A549 (cell line): ENCODE data around the gene MCAM. TPM values are rescaled to one million over a fixed set of nuclear protein-coding genes. Genes with fewer than 3 reads are reported as not detected.

ENCODE experiments used
- ATAC-seq, 2 experiments: fragments of 200-7000 bp in 1 of 2; fragments of >200 bp in 1 of 2; cut with Nextera tagmentation in 1 of 2; cut with Tn5 transposase in 1 of 2; 3 replicates each; pipeline versions ENCODE4 v1.8.0 to v1.9.1; 2018 to 2020; ENCODE audit warnings: mild to moderate bottlenecking in 1 of 2, moderate library complexity in 1 of 2
- CTCF ChIA-PET: fragments of 300-600 bp; sonication (Branson Sonifier 250); formaldehyde crosslinking; extraction: SDS; loops from one replicate; lab custom pipeline; 2021; ENCODE audit warnings: antibody characterized with exemption, inconsistent platforms; lab: Yijun Ruan, JAX
- POLR2A ChIA-PET: fragments of 350-600 bp; formaldehyde crosslinking; extraction: SDS; loops from one replicate; lab custom pipeline; 2021; ENCODE audit warnings: antibody characterized with exemption, inconsistent platforms; lab: Yijun Ruan, JAX
- DNase-seq, 2 experiments: peaks; one replicate each; pipeline versions ENCODE4 v3.0.0 to v3.0.0-alpha.2; 2011 to 2016; ENCODE audit warnings: low read depth in 1 of 2, low spot score in 1 of 2
- FAIRE-seq: peaks from 2 replicates; lab custom pipeline; 2011; peaks lifted over from hg19 to GRCh38; lab: Jason Lieb, UNC
- H3K27ac ChIP-seq, 2 experiments: fragments of >200 bp; sonication (Bioruptor Twin); formaldehyde crosslinking; 3 replicates each; pipeline ENCODE4 v1.5.1; 2016 to 2017
- H3K4me1 ChIP-seq: fragments of >200 bp; sonication (Bioruptor Twin); formaldehyde crosslinking; 3 replicates; pipeline ENCODE4 v1.6.1; 2016
- H3K4me2 ChIP-seq: fragments of >200 bp; sonication (Bioruptor Twin); formaldehyde crosslinking; 3 replicates; pipeline ENCODE4 v1.6.1; 2016
- H3K4me3 ChIP-seq: fragments of >200 bp; sonication (Bioruptor Twin); formaldehyde crosslinking; 3 replicates; pipeline ENCODE4 v1.5.1; 2016
- H3K9me3 ChIP-seq: fragments of >200 bp; sonication (Bioruptor Twin); formaldehyde crosslinking; 3 replicates; pipeline ENCODE4 v1.6.1; 2016
- BHLHE40 ChIP-seq: IDR thresholded peaks from 2 replicates; pipeline ENCODE4 v1.6.1; 2012; ENCODE audit warnings: low read depth, low read length, inconsistent platforms
- CBX2 ChIP-seq: fragments of 200-600 bp; sonication (generic); IDR thresholded peaks from 2 replicates; pipeline ENCODE4 v1.6.1; 2016; ENCODE audit warnings: low read depth, mild to moderate bottlenecking, borderline replicate concordance
- CBX8 ChIP-seq: fragments of 200-600 bp; sonication (generic); IDR thresholded peaks from 2 replicates; pipeline ENCODE4 v1.6.1; 2016
- EHF ChIP-seq: fragments of 250-450 bp; sonication (Bioruptor Pico); IDR thresholded peaks from 2 replicates; pipeline ENCODE4 v1.5.0; 2020; ENCODE audit warnings: mild to moderate bottlenecking
- EHMT2 ChIP-seq: fragments of 200-600 bp; sonication (generic); IDR thresholded peaks from 2 replicates; pipeline ENCODE4 v1.6.1; 2016; ENCODE audit warnings: antibody characterized with exemption, low read depth, mild to moderate bottlenecking, moderate library complexity
- EP300 ChIP-seq, 2 experiments: fragments of >200 bp; sonication (Bioruptor Twin); formaldehyde crosslinking; IDR thresholded peaks; 2 replicates in 1 of 2; 3 replicates in 1 of 2; pipeline ENCODE4 v1.6.1; 2016 to 2017
- ESRRA ChIP-seq: fragments of 150-350 bp; IDR thresholded peaks from 2 replicates; pipeline ENCODE4 v1.6.1; 2014; ENCODE audit warnings: mild to moderate bottlenecking, low read length, borderline replicate concordance
- FOSB ChIP-seq: fragments of 250-450 bp; sonication (Bioruptor Pico); IDR thresholded peaks from 2 replicates; pipeline ENCODE4 v1.5.0; 2020; ENCODE audit warnings: mild to moderate bottlenecking, moderate library complexity
- FOXS1 ChIP-seq: fragments of 250-450 bp; sonication (Bioruptor Pico); IDR thresholded peaks from 2 replicates; pipeline ENCODE4 v1.5.0; 2020; ENCODE audit warnings: mild to moderate bottlenecking, moderate library complexity
- GATA3 ChIP-seq: IDR thresholded peaks from 2 replicates; pipeline ENCODE4 v1.6.1; 2012; ENCODE audit warnings: borderline replicate concordance
- HES2 ChIP-seq: fragments of >200 bp; sonication (Bioruptor Twin); formaldehyde crosslinking; IDR thresholded peaks from 2 replicates; pipeline ENCODE4 v1.6.1; 2016
- HOXB13 ChIP-seq: fragments of 250-450 bp; sonication (Bioruptor Pico); IDR thresholded peaks from 2 replicates; pipeline ENCODE4 v1.5.0; 2020; ENCODE audit warnings: low read depth, mild to moderate bottlenecking, moderate library complexity
- KDM1A ChIP-seq: fragments of 200-600 bp; sonication (generic); IDR thresholded peaks from 2 replicates; pipeline ENCODE4 v1.6.1; 2016; ENCODE audit warnings: low read depth, mild to moderate bottlenecking
- KDM5A ChIP-seq: fragments of 200-600 bp; sonication (generic); IDR thresholded peaks from 2 replicates; pipeline ENCODE4 v1.6.1; 2016; ENCODE audit warnings: antibody characterized with exemption, mild to moderate bottlenecking
- MAFK ChIP-seq: fragments of 450-650 bp; IDR thresholded peaks from 2 replicates; pipeline ENCODE4 v1.6.1; 2014; ENCODE audit not compliant: partially characterized antibody
- MAZ ChIP-seq: fragments of 150-350 bp; IDR thresholded peaks from 2 replicates; pipeline ENCODE4 v1.6.1; 2014; ENCODE audit warnings: antibody characterized with exemption, low read depth, low read length, borderline replicate concordance
- MYC ChIP-seq: IDR thresholded peaks from 2 replicates; pipeline ENCODE4 v1.6.1; 2012; ENCODE audit warnings: mild to moderate bottlenecking, inconsistent platforms, low read length, improper control_type of control experiment, borderline replicate concordance
- NFE2L2 ChIP-seq: fragments of 150-350 bp; conservative IDR thresholded peaks from 2 replicates; pipeline ENCODE4 v1.6.1; 2014; ENCODE audit warnings: low read length
- NR3C1 ChIP-seq: fragments of >200 bp; sonication (Bioruptor Twin); formaldehyde crosslinking; IDR thresholded peaks from 3 replicates; pipeline ENCODE4 v1.6.1; 2017
- PBX3 ChIP-seq: IDR thresholded peaks from 2 replicates; pipeline ENCODE4 v1.6.1; 2012
- POLR2A ChIP-seq: IDR thresholded peaks from 2 replicates; pipeline ENCODE4 v1.6.1; 2012; ENCODE audit warnings: mild to moderate bottlenecking, low read length
- RARB ChIP-seq: fragments of 250-450 bp; sonication (Bioruptor Pico); IDR thresholded peaks from 2 replicates; pipeline ENCODE4 v1.8.0; 2021; ENCODE audit warnings: mild to moderate bottlenecking, moderate library complexity
- TP53 ChIP-seq: fragments of 250-450 bp; sonication (Bioruptor Pico); IDR thresholded peaks from 2 replicates; pipeline ENCODE4 v1.5.0; 2021; ENCODE audit warnings: mild to moderate bottlenecking, moderate library complexity
- ZC3H11A ChIP-seq: fragments of 450-650 bp; IDR thresholded peaks from 2 replicates; pipeline ENCODE4 v1.6.1; 2014; ENCODE audit warnings: antibody characterized with exemption, mild to moderate bottlenecking
- ZNF302 ChIP-seq: fragments of 250-450 bp; sonication (Bioruptor Pico); IDR thresholded peaks from 2 replicates; pipeline ENCODE4 v1.9.0; 2021; ENCODE audit warnings: inconsistent platforms, mild to moderate bottlenecking, moderate library complexity
- WGBS: methylation state at CpG from one replicate; pipeline ENCODE4 v1.1.6; 2017; ENCODE audit errors: missing lambda C conversion rate; 5-methylcytosine and 5-hydroxymethylcytosine counted together
- polyA plus RNA-seq, 4 experiments: library from polyadenylated mRNA; depleted of rRNA in 3 of 4; stranded (reverse); fragments of >200 nt; fragmentation: RNase III in 1 of 4; extraction: RNeasy Plus Mini Kit Qiagen cat#74134 plus additional on column Dnase treatment in 1 of 4; gene quantifications; 2 replicates in 3 of 4; 3 replicates in 1 of 4; pipeline ENCODE4 v1.2.3, GENCODE V29; 2011 to 2017
- TF ChIP-seq, protein P1 (sequence below): fragments of 250-450 bp; sonication (Bioruptor Pico); IDR thresholded peaks from 2 replicates; pipeline ENCODE4 v1.5.0; 2021; ENCODE audit warnings: mild to moderate bottlenecking, moderate library complexity, borderline replicate concordance

Gene MCAM
- polyA plus RNA-seq, 2 of the 4 experiments (the other 2 are of a cell fraction) = 5.4 to 14.9 TPM

- TF ChIP-seq, protein P1, sequence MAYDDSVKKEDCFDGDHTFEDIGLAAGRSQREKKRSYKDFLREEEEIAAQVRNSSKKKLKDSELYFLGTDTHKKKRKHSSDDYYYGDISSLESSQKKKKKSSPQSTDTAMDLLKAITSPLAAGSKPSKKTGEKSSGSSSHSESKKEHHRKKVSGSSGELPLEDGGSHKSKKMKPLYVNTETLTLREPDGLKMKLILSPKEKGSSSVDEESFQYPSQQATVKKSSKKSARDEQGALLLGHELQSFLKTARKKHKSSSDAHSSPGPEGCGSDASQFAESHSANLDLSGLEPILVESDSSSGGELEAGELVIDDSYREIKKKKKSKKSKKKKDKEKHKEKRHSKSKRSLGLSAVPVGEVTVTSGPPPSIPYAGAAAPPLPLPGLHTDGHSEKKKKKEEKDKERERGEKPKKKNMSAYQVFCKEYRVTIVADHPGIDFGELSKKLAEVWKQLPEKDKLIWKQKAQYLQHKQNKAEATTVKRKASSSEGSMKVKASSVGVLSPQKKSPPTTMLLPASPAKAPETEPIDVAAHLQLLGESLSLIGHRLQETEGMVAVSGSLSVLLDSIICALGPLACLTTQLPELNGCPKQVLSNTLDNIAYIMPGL (CRISPR knock-in tag) = no peak
- no peak for TF ChIP-seq CBX2
- no peak for TF ChIP-seq RARB (CRISPR knock-in tag)
- TF ChIP-seq MAFK = no peak
- no peak for TF ChIP-seq ZC3H11A
- no peak for TF ChIP-seq NR3C1
- TF ChIP-seq, all 56 proteins: peak for 0
These were observed 13.7 kb downstream of the MCAM start (continued) for GRCh38 chr11:119303227-119303718.

- no peaks in the 10 kb centered on the region for H3K4me1 ChIP-seq
- no peak for TF ChIP-seq TP53 (CRISPR knock-in tag)
- no peak for TF ChIP-seq EHF (CRISPR knock-in tag)
- no peak for TF ChIP-seq KDM1A
- no peak for TF ChIP-seq MAZ
- TF ChIP-seq GATA3 = no peak
- no peak for TF ChIP-seq MAFK
- no peak for TF ChIP-seq FOSB (CRISPR knock-in tag)
- no peak for TF ChIP-seq RARB (CRISPR knock-in tag)
- TF ChIP-seq ZNF302 = no peak
- TF ChIP-seq HES2 = no peak
- no peak for TF ChIP-seq NFE2L2
- no peak for TF ChIP-seq PBX3
- no peak for TF ChIP-seq MYC
- TF ChIP-seq, all 56 proteins: peak for 0
- DNase-seq (no peak), ATAC-seq (no peak), FAIRE-seq (no peak)
- Histone ChIP-seq H3K4me2 (no peak overlapping the region), H3K9me3 (no peaks in the 10 kb centered on the region), H3K27ac (no peak overlapping the region), H3K4me3 (no peak overlapping the region)
- 95% methylated on average over 3 of the region's 3 CpGs for WGBS
- CTCF ChIA-PET = interaction anchor here (0.6 to 2.1 kb wide), 8 partner anchors 8 to 74 kb away, joined by 3 to 6 read pairs (median 5); no protein-coding TSS in a partner anchor
- POLR2A ChIA-PET = interaction anchor here (0.6 kb wide), 1 partner anchor 114 kb away, joined by 4 read pairs; no protein-coding TSS in a partner anchor
These were observed 16.5 kb downstream of the MCAM start for GRCh38 chr11:119300198-119300964.

DNA sequence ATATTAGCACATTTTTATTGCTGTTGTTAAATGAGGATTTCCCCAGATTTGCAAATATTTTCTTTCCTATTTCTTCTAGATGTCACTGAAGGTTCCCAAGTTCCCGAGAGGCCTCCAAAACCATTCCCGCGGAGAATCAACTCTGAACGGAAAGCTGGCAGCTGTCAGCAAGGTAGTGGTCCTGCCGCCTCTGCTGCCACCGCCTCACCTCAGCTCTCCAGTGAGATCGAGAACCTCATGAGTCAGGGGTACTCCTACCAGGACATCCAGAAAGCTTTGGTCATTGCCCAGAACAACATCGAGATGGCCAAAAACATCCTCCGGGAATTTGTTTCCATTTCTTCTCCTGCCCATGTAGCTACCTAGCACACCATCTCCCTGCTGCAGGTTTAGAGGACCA is 17.5 kb downstream of the MCAM start:
- POLR2A ChIA-PET = no interaction called here
- CTCF ChIA-PET = interaction anchor here (1.5 kb wide), 1 partner anchor 25 kb away, joined by 6 read pairs; no protein-coding TSS in a partner anchor

More for the DNA sequence above, 17.5 kb downstream of the MCAM start:
- H3K4me1 ChIP-seq = no peaks in the 10 kb centered on the region
- H3K4me2 ChIP-seq = no peak overlapping the region
- DNase-seq (no peak), FAIRE-seq (no peak), ATAC-seq (no peak)
- no peaks in the 10 kb centered on the region for H3K9me3 ChIP-seq
- 100% methylated on average over 9 of the region's 9 CpGs for WGBS
- no peak overlapping the region for H3K27ac ChIP-seq
- no peak overlapping the region for H3K4me3 ChIP-seq
- no peak for TF ChIP-seq ZNF302
- no peak for TF ChIP-seq RARB (CRISPR knock-in tag)
- TF ChIP-seq EP300 (IDR thresholded peaks at IDR 0.05) = no peak
- no peak for TF ChIP-seq CBX8
- TF ChIP-seq, protein P1 (CRISPR knock-in tag) = no peak
- TF ChIP-seq NR3C1 = no peak
- TF ChIP-seq ESRRA = no peak
- TF ChIP-seq POLR2A = no peak
- TF ChIP-seq BHLHE40 = no peak
- TF ChIP-seq TP53 (CRISPR knock-in tag) = no peak
- no peak for TF ChIP-seq KDM5A
- TF ChIP-seq FOXS1 (CRISPR knock-in tag) = no peak
- TF ChIP-seq MAZ = no peak
- TF ChIP-seq EHMT2 = no peak
- no peak for TF ChIP-seq HOXB13 (CRISPR knock-in tag)
